Measurements from ENCODE around the gene PLA2G2C. TPM values are rescaled to one million over a fixed set of nuclear protein-coding genes. Genes with fewer than 3 reads are reported as not detected.

Gene PLA2G2C
- total RNA-seq, 4 donors from 2014 or later: not detected

- peak; percentile 22 to 40 for DNase-seq (ENCODE audit: low spot score in 2 of 2)
- WGBS: 83% methylated on average over 7 of the region's 7 CpGs
- H3K27ac ChIP-seq: no peak overlapping the region
Measured at GRCh38 chr1:20115916-20116315, 70.4 kb downstream of the PLA2G2C start.

GRCh38 chr1:20115479-20115878, 70.8 kb downstream of the PLA2G2C start:
- no peaks in the 10 kb centered on the region for H3K36me3 ChIP-seq
- H3K27me3 ChIP-seq: no peaks in the 10 kb centered on the region
- peaks cover 12% of the 10 kb centered on the region for H3K4me1 ChIP-seq
- H3K27ac ChIP-seq: no peak overlapping the region
- DNase-seq (ENCODE audit: low spot score in 2 of 2): peak; percentile 28 to 30
- H3K9me3 ChIP-seq: no peaks in the 10 kb centered on the region
- TF ChIP-seq CTCF (IDR thresholded peaks at IDR 0.05): no peak
- TF ChIP-seq POLR2AphosphoS5 (IDR thresholded peaks at IDR 0.05): no peak
- no peak for TF ChIP-seq POLR2A (IDR thresholded peaks at IDR 0.05)
- no peak for TF ChIP-seq EP300 (IDR thresholded peaks at IDR 0.05)
- 90% methylated on average over 3 of the region's 4 CpGs for WGBS
- H3K4me3 ChIP-seq: no peak overlapping the region

More at GRCh38 chr1:20115916-20116315, 70.4 kb downstream of the PLA2G2C start:
- Histone ChIP-seq H3K4me3 (no peak overlapping the region), H3K27me3 (no peaks in the 10 kb centered on the region), H3K9me3 (no peaks in the 10 kb centered on the region), H3K36me3 (no peaks in the 10 kb centered on the region), H3K4me1 (peaks cover 7% of the 10 kb centered on the region)
- no peak for TF ChIP-seq EP300 (IDR thresholded peaks at IDR 0.05)
- no peak for TF ChIP-seq POLR2AphosphoS5 (IDR thresholded peaks at IDR 0.05)
- TF ChIP-seq POLR2A (IDR thresholded peaks at IDR 0.05): no peak
- no peak for TF ChIP-seq CTCF (IDR thresholded peaks at IDR 0.05)

- WGBS: 88% methylated on average over 11 of the region's 15 CpGs
- no peak for TF ChIP-seq POLR2A (IDR thresholded peaks at IDR 0.05)
- TF ChIP-seq CTCF (IDR thresholded peaks at IDR 0.05): no peak
- no peak for TF ChIP-seq POLR2AphosphoS5 (IDR thresholded peaks at IDR 0.05)
- TF ChIP-seq EP300 (IDR thresholded peaks at IDR 0.05): no peak
Measured at GRCh38 chr1:20114021-20114648, 72.2 kb downstream of the PLA2G2C start.

More at GRCh38 chr1:20114021-20114648, 72.2 kb downstream of the PLA2G2C start:
- H3K4me3 ChIP-seq: no peak overlapping the region
- H3K27me3 ChIP-seq: no peaks in the 10 kb centered on the region
- DNase-seq (ENCODE audit: low spot score in 2 of 2): peak; percentile 22 to 29
- no peaks in the 10 kb centered on the region for H3K9me3 ChIP-seq
- H3K36me3 ChIP-seq: no peaks in the 10 kb centered on the region
- no peak overlapping the region for H3K27ac ChIP-seq
- H3K4me1 ChIP-seq: peaks cover 23% of the 10 kb centered on the region

Other genes starting within 250 kb of the PLA2G2C start
- gene PLA2G2A, start 206.9 kb downstream of the PLA2G2C start, total RNA-seq: 10 to 100 TPM in 3 of 4 donors, 1 to 10 TPM in 1; 6.4 to 69.0 (median 26.7) TPM
- gene PLA2G5, start 116.3 kb downstream of the PLA2G2C start, total RNA-seq: 1 to 10 TPM in 1 of 4 donors, under 1 TPM in 1, not detected in 2; 0.79 to 4.2 TPM
- not detected for gene PLA2G2D, start 67.0 kb downstream of the PLA2G2C start, total RNA-seq
- gene PLA2G2F, start 47.2 kb downstream of the PLA2G2C start, total RNA-seq: 10 to 100 TPM; 11.9 to 33.8 (median 16.7) TPM
- gene UBXN10, start 422 bp downstream of the PLA2G2C start, total RNA-seq: 1 to 10 TPM in 1 of 4 donors, under 1 TPM in 3; 0.48 to 1.0 (median 0.68) TPM
- under 1 TPM in 1 of 4 donors, not detected in 3; 0.16 TPM for gene VWA5B1, start 104.4 kb upstream of the PLA2G2C start, total RNA-seq